Aorta (tissue), 5 donors: ENCODE measurements around the gene EXOC3L1. TPM values are rescaled to one million over a fixed set of nuclear protein-coding genes. Genes with fewer than 3 reads are reported as not detected.

Source experiments
- ATAC-seq: fragments of 200-7000 bp; cut with Tn5 transposase; one replicate; pipeline ENCODE4 v1.9.1; 2022; ENCODE audit warnings: moderate library complexity; ENCODE audit not compliant: low FRiP score
- DNase-seq, 2 donors: peaks; one replicate each; pipeline ENCODE4 v3.0.0-alpha.2; 2020
- H3K27ac ChIP-seq, 2 donors: one replicate each; pipeline ENCODE4 v1.5.1; 2013; ENCODE audit warnings: low read length in 2 of 2, mild to moderate bottlenecking in 2 of 2, moderate library complexity in 2 of 2, control low read depth in 1 of 2, inconsistent platforms in 1 of 2, low read depth in 1 of 2
- H3K27me3 ChIP-seq, 2 donors: one replicate each; pipeline ENCODE4 v1.6.1; 2013; ENCODE audit warnings: control low read depth in 1 of 2, low read length in 1 of 2, mild to moderate bottlenecking in 1 of 2, moderate library complexity in 1 of 2; ENCODE audit not compliant: insufficient read depth in 2 of 2, control insufficient read depth in 1 of 2
- H3K36me3 ChIP-seq, 2 donors: one replicate each; pipeline ENCODE4 v1.6.1; 2013; ENCODE audit warnings: control low read depth in 1 of 2, low read length in 1 of 2, mild to moderate bottlenecking in 1 of 2; ENCODE audit not compliant: insufficient read depth in 2 of 2, control insufficient read depth in 1 of 2
- H3K4me1 ChIP-seq, 2 donors: one replicate each; pipeline ENCODE4 v1.6.1; 2013; ENCODE audit warnings: low read length in 2 of 2, control low read depth in 1 of 2, mild to moderate bottlenecking in 1 of 2, moderate library complexity in 1 of 2; ENCODE audit not compliant: insufficient read depth in 2 of 2, control insufficient read depth in 1 of 2
- H3K4me3 ChIP-seq, 2 donors: one replicate each; pipeline ENCODE4 v1.5.1; 2013; ENCODE audit warnings: low read length in 2 of 2, control low read depth in 1 of 2, mild to moderate bottlenecking in 1 of 2
- H3K9me3 ChIP-seq: one replicate; pipeline ENCODE4 v1.6.1; 2013; ENCODE audit warnings: mild to moderate bottlenecking, low read length; ENCODE audit not compliant: control insufficient read depth
- WGBS, 2 donors: extraction: QIAGEN DNeasy Blood & Tissue Kit; methylation state at CpG; one replicate each; pipeline ENCODE4 v1.1.7; 2013; 5-methylcytosine and 5-hydroxymethylcytosine counted together
- intact Hi-C, 2 donors: fragments of 100-400 bp; cut with DNase I; formaldehyde crosslinking; loops; one replicate each; pipeline versions ENCODE4 v1.14.2 to v1.15.0; 2022
- polyA plus RNA-seq, 2 donors: library from polyadenylated mRNA; stranded (reverse); fragments of 200-250 nt; gene quantifications; one replicate each; pipeline ENCODE4 v1.2.3, GENCODE V29; 2013
- total RNA-seq, 2 donors: library from RNA; stranded (reverse); fragmentation: NEBNext Ultra II Directional; extraction: Animal tissue kit (Norgen Biotek cat#: 25700); gene quantifications; one replicate each; pipeline ENCODE4 v1.2.1, GENCODE V29; 2021
- donor health status: healthy with polysubstance abuse.
- donor health status: Bipolar disorder and iron deficiency.
- donor health status: DM: no; HTN: no; CAD: no.
- donor health status: DM: no; HTN: no; CAD: no.
- donor health status: DM: yes; HTN: yes; CAD: no.

The EXOC3L1 gene
- total and polyA plus RNA-seq, 4 donors = 0.51 to 4.4 (median 1.5) TPM

DNA sequence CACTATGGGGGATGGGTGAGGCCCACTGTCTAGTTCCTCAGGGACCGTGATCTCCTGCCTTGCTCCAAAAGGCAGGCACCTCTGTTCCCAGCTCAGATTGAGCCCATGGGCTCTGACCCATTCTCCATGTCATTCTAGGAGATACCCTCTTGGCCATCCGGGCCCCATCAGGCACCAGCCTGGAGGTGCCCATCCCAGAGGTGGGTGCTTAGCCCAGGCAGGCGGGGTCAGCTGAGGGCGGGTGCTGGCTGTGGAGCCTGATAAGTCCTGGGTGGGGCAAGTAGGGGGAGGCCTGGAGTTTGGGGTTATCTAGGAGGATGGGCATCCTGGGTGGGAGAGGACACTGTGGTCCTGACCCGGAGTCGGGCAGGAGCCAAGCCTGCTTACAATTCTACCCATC, 4.3 kb upstream of the EXOC3L1 start:
- Histone ChIP-seq H3K27ac (no peak overlapping the region), H3K27me3 (no peaks in the 10 kb centered on the region), H3K9me3 (no peaks in the 10 kb centered on the region), H3K4me3 (no peak overlapping the region), H3K36me3 (peaks cover 0 to 15% of the 10 kb centered on the region in 2 donors), H3K4me1 (no peaks in the 10 kb centered on the region)
- intact Hi-C loops = loop anchor here in 1 of 2 donors (5.0 kb wide), 1 partner anchor 33 kb away; the partner anchor contains the start of gene TMEM208
- ATAC-seq (no peak), DNase-seq (no peak)
- WGBS, 2 donors = 88 to 91% methylated on average over 6 of the region's 6 CpGs

DNA sequence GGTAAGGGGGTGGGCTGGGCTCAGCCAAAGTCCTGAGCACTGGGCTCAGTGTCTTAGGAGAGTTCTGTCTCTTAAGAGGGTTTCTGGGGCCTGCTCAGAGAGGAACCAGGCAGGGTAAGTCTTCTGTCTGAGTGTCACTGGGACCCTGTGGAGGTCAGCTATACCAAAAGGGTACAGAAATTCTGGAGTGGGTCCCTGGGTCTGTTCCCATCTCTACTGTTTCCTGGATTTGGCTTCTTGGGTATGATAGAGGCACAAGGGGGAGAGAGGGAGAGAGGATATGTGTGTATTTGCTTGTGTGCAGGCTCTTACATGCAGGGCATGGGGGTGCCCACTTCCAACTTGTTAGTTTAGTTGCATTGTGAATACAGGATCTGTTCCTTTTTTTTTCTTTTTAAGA, 3.6 kb upstream of the EXOC3L1 start:
- Histone ChIP-seq H3K27me3 (no peaks in the 10 kb centered on the region), H3K27ac (no peak overlapping the region), H3K4me1 (no peaks in the 10 kb centered on the region), H3K9me3 (no peaks in the 10 kb centered on the region), H3K4me3 (no peak overlapping the region), H3K36me3 (peaks cover 0 to 15% of the 10 kb centered on the region in 2 donors)
- intact Hi-C loops = loop anchor here in 1 of 2 donors (5.0 kb wide), 1 partner anchor 34 kb away; the partner anchor contains the start of gene TMEM208
- ATAC-seq (no peak), DNase-seq (no peak)

DNA sequence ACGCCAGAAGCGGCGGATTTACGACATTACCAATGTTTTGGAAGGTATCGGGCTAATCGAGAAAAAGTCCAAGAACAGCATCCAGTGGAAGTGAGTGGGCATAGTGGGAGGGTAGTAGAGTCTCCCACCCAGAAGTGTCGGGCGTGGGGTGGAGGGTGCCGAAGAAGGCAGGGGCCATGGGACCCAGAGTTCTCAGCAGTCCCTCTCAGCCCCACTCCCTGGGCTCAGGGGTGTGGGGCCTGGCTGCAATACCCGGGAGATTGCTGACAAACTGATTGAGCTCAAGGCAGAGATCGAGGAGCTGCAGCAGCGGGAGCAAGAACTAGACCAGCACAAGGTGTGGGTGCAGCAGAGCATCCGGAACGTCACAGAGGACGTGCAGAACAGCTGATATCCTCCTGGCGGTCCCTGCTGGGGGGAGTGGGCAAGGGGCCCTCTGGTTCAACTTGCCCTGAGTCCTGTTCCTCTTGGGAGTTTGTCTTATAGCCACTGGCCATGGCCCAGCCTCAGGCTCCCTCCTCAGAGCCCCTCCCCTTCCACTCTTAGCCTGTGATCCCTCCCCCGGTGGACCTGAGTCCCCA, 2.9 kb upstream of the EXOC3L1 start:
- 34% methylated on average over 17 of the region's 17 CpGs for WGBS, 2 donors
- no peaks in the 10 kb centered on the region for H3K9me3 ChIP-seq
- H3K27ac ChIP-seq = no peak overlapping the region
- no peaks in the 10 kb centered on the region for H3K4me1 ChIP-seq
- H3K4me3 ChIP-seq = peak overlapping the region; percentile 71 to 81
- no peaks in the 10 kb centered on the region for H3K27me3 ChIP-seq
- H3K36me3 ChIP-seq = peaks cover 0 to 15% of the 10 kb centered on the region in 2 donors
- ATAC-seq (no peak), DNase-seq (no peak)
- intact Hi-C loops = loop anchor here in 1 of 2 donors (5.0 kb wide), 1 partner anchor 34 kb away; the partner anchor contains the start of gene TMEM208

DNA sequence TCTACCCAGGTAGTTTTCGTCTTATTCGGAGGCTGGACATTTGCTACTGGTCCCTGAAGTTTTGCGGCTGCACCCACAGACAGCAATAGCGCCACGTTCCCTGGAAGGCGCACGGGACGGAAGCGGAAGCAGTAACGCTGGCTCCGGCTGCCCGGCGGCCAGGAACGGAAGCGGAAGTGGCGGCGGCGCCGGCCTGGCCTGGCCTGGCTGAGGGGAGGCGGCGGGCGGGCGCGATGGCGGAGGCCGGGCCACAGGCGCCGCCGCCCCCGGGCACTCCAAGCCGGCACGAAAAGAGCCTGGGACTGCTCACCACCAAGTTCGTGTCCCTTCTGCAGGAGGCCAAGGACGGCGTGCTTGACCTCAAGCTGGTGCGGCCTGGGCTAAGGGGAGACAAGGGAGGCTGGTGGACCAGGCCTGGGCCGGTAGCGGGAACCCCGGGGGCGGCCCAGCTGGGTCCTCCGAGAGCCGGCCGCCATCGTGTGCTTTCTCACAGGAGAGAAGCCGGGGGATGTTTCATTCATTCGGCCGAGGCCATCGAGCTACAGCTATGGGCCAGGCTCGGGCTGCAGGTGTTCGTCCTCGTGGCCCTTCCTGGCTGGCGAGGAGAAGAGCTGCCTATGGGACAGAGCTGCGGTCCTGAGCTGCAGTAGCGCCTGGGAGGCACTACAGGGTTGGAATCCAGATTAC, 2.2 kb upstream of the EXOC3L1 start, which contains the start of gene E2F4:
Gene E2F4 (plus strand): TSS at position 161 of the 687 bp plus-strand sequence. CDS start 73 bp downstream, at position 234.
- Histone ChIP-seq H3K9me3 (no peaks in the 10 kb centered on the region), H3K36me3 (peaks cover 0 to 15% of the 10 kb centered on the region in 2 donors), H3K4me1 (no peaks in the 10 kb centered on the region), H3K27me3 (no peaks in the 10 kb centered on the region), H3K27ac (no peak within 1 kb of the TSS), H3K4me3 (peak within 1 kb of the TSS; percentile 71 to 81)
- DNase-seq = peak; percentile 95 to 96
- intact Hi-C loops = loop anchor here in 1 of 2 donors (5.0 kb wide), 1 partner anchor 35 kb away; the partner anchor contains the start of gene TMEM208
- 0% methylated on average over 54 of the region's 54 CpGs for WGBS, 2 donors
- peak; percentile 95 for ATAC-seq

DNA sequence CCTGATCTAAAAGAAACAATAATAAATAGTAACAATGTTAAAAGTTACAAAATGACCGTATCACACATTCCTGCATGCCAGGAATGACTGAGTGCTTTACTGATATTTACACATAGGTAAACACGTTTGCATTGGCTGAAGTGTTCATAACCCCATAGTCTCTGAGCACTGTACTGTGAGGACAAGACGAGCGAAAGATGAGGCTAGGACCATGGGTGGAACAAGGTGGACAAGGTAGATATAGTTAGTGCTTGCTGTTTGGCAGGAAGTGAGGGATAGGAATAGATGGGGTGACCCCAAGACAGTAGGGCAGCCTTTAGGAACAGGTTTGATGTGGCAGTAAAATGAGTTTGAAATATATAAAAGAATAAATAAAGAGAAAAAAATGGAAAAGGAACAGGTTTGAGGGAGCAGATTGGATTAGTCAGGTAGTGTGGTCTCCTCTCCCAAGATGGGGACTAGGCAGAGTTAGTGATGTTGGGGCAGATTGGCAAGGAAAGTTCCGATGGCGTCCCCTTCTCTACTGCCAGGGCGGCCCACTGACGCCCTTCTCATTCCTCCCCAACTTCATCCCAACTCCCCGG, 1.6 kb upstream of the EXOC3L1 start:
- intact Hi-C loops = loop anchor here in 1 of 2 donors (5.0 kb wide), 1 partner anchor 36 kb away; the partner anchor contains the start of gene TMEM208
- no peaks in the 10 kb centered on the region for H3K4me1 ChIP-seq
- no peak overlapping the region for H3K4me3 ChIP-seq
- DNase-seq (no peak), ATAC-seq (no peak)
- WGBS, 2 donors = 10 to 12% methylated on average over 9 of the region's 9 CpGs
- H3K27me3 ChIP-seq = no peaks in the 10 kb centered on the region
- H3K9me3 ChIP-seq = no peaks in the 10 kb centered on the region
- H3K36me3 ChIP-seq = peaks cover 0 to 11% of the 10 kb centered on the region in 2 donors
- no peak overlapping the region for H3K27ac ChIP-seq

DNA sequence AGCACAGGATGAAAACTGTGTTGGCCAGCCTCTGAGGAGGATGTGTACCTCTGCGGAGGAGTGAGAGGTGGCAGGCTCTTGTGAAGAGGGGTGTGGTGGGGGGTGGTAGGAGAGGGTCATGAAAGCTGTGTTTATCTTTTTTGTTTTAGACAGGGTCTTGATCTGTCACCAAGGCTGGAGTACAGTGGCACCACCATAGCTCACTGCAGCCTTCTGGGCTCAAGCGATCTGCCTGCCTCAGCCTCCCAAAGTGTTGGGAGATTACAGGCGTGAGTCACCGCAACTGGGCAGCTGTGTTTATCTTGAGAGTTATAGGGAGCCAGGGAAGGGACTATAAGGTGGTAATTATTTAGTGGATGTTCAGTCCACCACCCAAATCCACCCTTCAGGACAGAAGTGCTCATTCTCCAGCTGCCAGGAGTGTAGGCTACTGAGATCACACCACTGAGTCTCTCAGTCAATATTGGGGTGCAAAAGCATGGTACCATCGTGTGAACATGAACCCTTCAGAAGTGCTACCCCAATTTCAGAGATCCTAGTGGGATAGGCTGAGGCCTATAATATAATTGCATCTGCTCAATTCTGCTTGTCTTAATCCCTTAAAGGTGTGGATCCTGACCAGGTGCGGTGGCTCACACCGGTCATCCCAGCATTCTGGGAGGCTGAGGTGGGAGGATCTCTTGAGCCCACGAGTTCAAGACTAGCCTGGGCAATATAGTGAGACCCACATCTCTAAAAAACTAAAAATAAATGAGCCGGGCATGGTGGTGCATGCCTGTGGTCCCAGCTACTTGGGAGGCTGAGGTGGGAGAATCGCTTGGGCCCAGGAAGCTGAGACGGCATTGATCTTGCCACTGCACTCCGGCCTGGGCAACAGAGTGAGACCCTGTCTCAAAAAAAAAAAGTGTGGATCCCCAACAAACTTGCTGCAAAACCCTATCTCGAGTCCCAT, 788 bp upstream of the EXOC3L1 start:
- WGBS, 2 donors = 67 to 71% methylated on average over 13 of the region's 13 CpGs
- Histone ChIP-seq H3K9me3 (no peaks in the 10 kb centered on the region), H3K27ac (no peak overlapping the region), H3K4me3 (no peak overlapping the region), H3K36me3 (peaks cover 0 to 3% of the 10 kb centered on the region in 2 donors), H3K27me3 (no peaks in the 10 kb centered on the region), H3K4me1 (no peaks in the 10 kb centered on the region)
- no peak for ATAC-seq
- DNase-seq = no peak
- intact Hi-C loops = loop anchor here in 1 of 2 donors (5.0 kb wide), 1 partner anchor 37 kb away; the partner anchor contains the start of gene TMEM208

DNA sequence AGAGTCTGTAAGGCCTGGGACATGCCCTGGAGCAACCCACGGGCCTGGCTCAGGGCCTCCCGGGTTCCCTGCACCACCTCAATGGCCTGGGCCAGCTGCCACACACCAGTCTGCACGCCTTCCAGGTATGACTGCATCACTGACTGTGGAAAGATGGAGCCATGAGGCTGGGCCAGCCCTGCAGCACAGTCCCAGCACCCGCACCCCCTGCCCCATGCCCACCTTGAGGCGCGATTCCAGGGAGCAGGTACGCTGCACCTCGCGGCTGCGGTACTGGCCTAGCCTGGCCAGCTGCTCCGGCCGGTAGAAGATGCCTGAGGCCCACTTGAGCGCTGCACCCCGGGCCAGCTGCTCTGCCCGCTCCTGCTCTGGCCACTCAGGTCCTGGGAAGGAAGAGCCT, 1.1 kb downstream of the EXOC3L1 start:
- Histone ChIP-seq H3K4me3 (no peak overlapping the region), H3K36me3 (no peaks in the 10 kb centered on the region), H3K4me1 (no peaks in the 10 kb centered on the region), H3K9me3 (no peaks in the 10 kb centered on the region), H3K27ac (no peak overlapping the region), H3K27me3 (no peaks in the 10 kb centered on the region)
- intact Hi-C loops = loop anchor here (10.0 kb wide), 2 partner anchors 214 to 294 kb away; no protein-coding TSS in a partner anchor
- 90% methylated on average over 15 of the region's 15 CpGs for WGBS, 2 donors
- no peak for DNase-seq
- ATAC-seq = no peak

DNA sequence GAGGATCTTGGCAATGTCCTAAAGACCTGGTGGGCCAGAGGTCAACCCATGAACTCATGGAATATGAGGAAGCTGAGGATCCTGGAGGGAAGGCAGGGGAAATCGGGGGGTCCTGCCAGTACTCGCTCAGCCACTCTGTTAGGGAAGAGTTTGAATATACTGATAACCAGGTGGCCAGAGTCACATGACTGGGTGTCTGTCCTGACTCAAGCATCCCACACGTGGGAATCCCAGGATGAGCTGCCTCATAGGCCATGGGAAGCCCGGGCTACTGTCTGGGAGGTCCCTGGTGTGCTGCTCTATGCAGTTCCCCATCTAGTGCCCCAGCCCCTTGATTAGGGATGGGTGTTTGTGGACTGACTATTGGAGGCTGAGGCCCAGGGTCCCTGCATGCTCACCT, 1.6 kb downstream of the EXOC3L1 start:
- H3K36me3 ChIP-seq = no peaks in the 10 kb centered on the region
- DNase-seq (no peak), ATAC-seq (no peak)
- no peaks in the 10 kb centered on the region for H3K27me3 ChIP-seq
- H3K4me1 ChIP-seq = no peaks in the 10 kb centered on the region
- no peaks in the 10 kb centered on the region for H3K9me3 ChIP-seq
- 89 to 91% methylated on average over 4 of the region's 4 CpGs for WGBS, 2 donors
- H3K4me3 ChIP-seq = no peak overlapping the region
- no peak overlapping the region for H3K27ac ChIP-seq
- intact Hi-C loops = loop anchor here (10.0 kb wide), 2 partner anchors 214 to 294 kb away; no protein-coding TSS in a partner anchor
